ENCODE results near the gene TBC1D5. TPM values are rescaled to one million over a fixed set of nuclear protein-coding genes. Genes with fewer than 3 reads are reported as not detected.
A peak's percentile ranks its signal among the peaks of the same experiment; 100 is the strongest.

Gene TBC1D5
- total RNA-seq, 1 donor from 2014 or later, result 67.7 TPM

GRCh38 chr3:17307887-17308286, 434.5 kb downstream of the TBC1D5 start:
- DNase-seq (ENCODE audit: low read depth, low spot score), result no peak

DNA sequence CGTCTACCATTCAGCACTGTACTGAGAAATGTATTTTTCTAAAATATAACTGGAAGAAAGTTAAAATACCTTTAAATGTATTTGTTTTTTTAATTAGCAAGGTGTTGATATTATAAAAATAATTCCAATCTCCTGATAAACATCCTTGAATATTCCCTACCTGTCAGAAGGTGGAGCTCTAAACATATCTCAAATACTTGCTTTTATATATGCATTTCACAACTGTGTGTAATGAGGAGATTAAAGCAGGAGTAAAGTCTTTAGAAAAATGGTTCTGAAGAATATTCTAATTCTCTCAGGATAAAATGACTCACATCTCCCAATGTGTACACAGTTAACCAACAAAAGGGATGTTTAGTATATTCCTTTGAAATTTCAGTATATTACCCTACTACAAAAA, 434.9 kb downstream of the TBC1D5 start:
- no peak for DNase-seq (ENCODE audit: low read depth, low spot score)

- DNase-seq (ENCODE audit: low read depth, low spot score), result no peak
Measured at GRCh38 chr3:17304969-17305368, 437.5 kb downstream of the TBC1D5 start.

- no peak for DNase-seq (ENCODE audit: low read depth, low spot score)
Measured at GRCh38 chr3:17302774-17303173, 439.7 kb downstream of the TBC1D5 start.

- DNase-seq (ENCODE audit: low read depth, low spot score), result no peak
Measured at GRCh38 chr3:17302170-17302569, 440.3 kb downstream of the TBC1D5 start.

- DNase-seq (ENCODE audit: low read depth, low spot score), result no peak
Measured at GRCh38 chr3:17301271-17301670, 441.2 kb downstream of the TBC1D5 start.

DNA sequence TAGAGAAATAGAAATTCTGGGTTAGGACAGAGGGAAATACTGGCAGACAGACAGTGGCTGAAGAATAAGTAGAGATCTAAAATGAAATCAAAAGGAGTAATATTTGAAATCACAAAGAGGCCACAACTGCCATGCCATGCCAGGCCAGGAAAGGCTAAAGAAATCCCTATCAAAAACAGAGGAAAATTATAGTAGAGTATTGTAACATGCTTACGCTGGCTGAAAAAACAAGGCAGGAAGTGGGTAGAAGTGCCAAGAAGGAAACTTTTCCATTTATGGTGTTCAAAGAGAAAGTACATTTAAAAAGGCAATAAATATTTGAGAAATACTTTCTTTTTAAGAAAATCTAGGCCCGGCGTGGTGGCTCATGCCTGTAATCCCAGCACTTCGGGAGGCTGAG, 442.0 kb downstream of the TBC1D5 start:
- DNase-seq (ENCODE audit: low read depth, low spot score), result peak; percentile 2

DNA sequence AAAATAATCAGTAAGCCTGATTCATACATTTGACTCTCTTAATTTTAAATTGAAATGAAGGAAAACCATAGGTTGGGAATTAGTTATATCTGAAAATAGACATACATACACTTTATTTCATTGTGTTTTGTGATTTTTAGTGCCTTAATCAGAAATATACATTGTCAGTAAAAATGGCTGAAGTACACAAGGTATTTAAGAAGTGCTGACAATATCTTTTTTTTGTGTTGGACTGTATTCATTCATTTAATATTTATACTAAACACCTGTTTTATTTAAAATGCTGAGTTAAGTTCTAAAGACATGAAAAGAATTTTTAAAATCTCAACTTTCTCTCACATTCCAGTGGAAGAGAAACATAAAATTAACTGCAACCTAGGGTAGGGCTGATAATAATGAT, 444.4 kb downstream of the TBC1D5 start:
- DNase-seq (ENCODE audit: low read depth, low spot score), result no peak

- DNase-seq (ENCODE audit: low read depth, low spot score), result no peak
Measured at GRCh38 chr3:17292556-17292955, 449.9 kb downstream of the TBC1D5 start.

DNA sequence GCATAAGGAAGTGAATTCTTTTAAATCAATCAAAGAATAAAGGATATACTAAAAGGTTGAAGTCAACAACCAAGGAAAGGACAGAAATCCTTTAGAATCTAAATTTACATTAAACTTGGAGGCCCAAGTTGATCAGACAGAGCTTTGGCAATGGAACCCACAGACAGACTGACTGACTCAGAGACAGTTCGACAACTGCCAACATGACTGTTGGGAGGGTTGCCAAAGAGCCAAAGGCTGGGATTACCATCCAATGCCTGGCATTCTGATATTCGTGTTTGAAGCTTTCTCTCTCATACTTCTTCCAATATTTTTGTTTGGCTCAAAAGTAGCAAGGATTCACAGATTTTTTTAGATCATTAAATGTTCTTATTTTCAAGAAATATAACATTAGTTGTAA, 451.5 kb downstream of the TBC1D5 start:
- no peak for DNase-seq (ENCODE audit: low read depth, low spot score)

GRCh38 chr3:17288839-17289399, 453.5 kb downstream of the TBC1D5 start:
- no peak for DNase-seq (ENCODE audit: low read depth, low spot score)

DNA sequence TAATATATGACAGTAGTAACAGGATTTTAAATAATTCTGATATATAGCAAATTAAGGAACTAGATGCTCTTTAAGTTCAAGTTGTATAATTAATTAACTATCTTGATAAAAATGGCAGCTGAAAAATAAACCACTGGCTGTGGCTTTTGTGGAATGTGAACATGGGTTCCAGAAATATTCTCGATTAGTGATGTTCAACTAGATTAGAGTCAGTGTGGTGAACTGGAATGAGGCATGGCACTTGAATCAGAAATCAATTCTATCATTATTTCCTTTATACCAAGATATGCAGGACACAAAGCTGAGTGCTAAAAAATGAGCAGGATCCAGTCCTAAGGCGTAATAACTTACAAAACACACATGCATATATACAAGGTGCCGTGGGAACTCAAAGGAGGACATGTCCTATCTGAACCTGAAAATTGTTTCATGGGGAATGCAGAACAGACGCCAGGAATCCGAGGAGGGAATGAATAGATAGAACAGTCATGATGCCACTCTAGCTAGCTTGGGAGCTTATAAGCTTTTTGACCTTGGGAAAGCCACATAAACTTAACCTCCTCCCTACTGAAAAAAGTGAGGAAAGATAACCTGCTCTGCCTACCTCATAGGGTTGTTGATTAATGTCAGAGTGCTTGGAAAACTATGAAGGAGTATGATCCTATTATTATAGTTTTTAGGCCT, 455.3 kb downstream of the TBC1D5 start:
- DNase-seq (ENCODE audit: low read depth, low spot score), result no peak

- DNase-seq (ENCODE audit: low read depth, low spot score), result no peak
Measured at GRCh38 chr3:17278006-17278405, 464.4 kb downstream of the TBC1D5 start.

- no peak for DNase-seq (ENCODE audit: low read depth, low spot score)
Measured at GRCh38 chr3:17266846-17267245, 475.6 kb downstream of the TBC1D5 start.

- no peak for DNase-seq (ENCODE audit: low read depth, low spot score)
Measured at GRCh38 chr3:17261627-17262369, 480.6 kb downstream of the TBC1D5 start.

DNA sequence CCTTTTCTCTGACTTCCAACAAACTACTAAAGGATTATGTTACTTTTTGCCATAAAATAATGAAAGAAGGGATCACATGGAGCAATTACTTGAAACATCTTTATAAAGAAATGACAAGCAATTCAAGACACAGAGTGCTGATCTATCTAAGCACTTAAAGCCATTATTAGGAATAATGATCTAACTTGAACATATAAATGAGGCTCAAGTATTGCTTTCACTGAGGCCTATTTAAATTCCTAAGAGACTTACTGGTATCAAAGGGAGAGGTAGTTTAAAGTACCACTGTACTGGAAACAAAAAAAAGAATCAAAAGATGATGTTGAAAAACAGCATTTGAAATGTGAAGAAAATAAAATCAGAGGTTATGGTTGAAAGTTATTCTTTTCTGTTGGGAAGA, 482.2 kb downstream of the TBC1D5 start:
- DNase-seq (ENCODE audit: low read depth, low spot score), result no peak

- no peak for DNase-seq (ENCODE audit: low read depth, low spot score)
Measured at GRCh38 chr3:17259685-17260084, 482.7 kb downstream of the TBC1D5 start.

DNA sequence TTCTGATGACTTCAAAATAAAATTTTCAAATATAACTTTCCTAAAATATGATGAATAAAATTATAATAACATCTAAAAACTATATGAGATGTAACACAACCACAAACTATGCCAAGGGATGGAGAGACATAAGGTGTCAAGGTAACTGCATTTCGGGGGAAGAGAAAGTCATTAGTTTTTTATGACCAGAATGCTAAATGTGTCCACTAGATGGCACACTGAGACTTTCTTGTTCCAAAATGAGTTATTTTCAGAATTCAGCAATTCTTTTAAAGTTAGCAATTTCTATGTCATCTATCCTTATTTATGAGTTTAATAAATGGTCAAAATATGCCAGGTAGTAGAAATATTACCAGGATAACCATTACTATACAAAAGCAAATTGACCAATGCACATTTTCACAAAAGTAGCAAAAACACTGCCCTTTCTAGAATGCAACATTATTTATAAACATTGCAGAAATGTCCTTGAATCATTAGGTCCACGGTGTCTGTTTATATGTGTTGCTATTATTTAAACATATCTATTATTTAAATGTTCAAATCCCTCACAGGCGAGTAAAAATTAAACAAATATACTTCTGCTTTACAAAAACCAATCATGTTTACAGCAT, 483.5 kb downstream of the TBC1D5 start:
- DNase-seq (ENCODE audit: low read depth, low spot score), result no peak

DNA sequence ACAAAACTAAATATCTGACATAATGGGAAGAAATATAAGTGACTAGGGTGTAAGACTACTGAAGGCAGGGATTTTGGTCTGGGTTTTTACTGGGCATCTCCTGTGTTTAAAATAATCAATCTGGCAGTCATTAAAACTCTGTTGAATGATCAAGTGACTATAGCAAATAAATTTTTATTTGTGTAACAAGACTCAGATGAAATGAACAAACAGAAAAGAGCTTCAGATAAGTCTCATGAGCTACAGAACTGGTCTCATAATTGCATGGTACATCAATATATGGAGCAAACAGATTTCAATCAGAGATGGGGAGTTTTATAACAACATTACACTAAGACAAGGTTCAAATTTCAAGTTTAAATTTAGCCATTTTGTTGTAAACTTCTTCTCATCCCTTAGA, 485.2 kb downstream of the TBC1D5 start:
- DNase-seq (ENCODE audit: low read depth, low spot score), result no peak

DNA sequence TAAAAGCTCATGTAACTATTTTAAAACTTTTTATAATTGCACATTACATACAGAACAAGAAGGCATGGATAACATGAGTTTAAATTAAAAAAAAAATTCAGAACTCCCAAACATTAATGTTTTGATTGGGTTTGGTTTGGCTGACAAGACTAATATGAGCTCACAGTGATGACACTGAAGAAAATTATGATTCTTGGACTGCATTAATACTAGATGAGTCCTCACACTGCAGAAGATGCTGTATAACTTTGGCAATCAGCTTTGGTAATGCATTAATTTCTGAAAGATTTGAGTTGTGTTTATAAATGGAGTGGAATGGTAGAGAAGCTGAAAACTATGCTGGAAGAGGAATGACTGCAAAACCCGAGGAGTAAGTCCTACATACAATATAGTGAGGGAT, 498.8 kb downstream of the TBC1D5 start:
- DNase-seq (ENCODE audit: low read depth, low spot score), result no peak

DNA sequence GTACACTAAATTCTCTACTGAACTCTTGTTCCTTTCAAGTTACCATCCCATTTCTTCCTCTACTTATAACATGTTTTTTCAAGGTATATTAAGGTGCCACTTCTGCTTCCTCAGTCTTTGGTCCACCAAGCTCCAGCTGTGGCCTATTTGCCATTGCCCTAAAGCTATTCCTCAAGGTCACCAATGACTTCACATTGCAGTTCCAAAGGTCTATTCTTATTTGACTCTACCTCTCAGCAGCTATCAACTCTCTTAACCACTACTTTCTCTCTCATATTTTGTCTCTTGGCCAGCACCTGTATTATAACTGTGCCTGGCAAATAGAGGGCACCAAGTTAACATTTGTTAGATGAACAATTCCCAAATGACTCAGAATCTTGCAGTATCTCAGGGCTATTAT, 503.0 kb downstream of the TBC1D5 start:
- DNase-seq (ENCODE audit: low read depth, low spot score), result no peak

DNA sequence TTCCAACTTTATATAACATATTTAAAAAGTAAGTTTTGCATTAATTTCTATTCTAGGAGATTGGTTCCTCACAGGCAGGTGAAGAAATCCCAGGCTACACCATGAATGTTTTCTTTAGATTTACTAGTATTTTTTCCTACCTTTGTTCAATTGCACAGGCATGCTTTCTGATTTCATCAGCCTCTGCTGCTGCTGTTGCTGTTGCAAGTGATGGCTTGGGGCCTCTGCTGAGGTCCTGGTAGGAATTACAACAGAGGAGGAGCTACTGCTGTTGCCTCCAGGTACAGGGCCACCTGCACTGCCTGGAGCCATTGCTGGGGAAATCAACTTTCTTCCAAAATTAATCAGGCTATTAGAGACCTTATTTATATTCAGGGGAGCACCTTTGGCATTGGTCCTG, 504.4 kb downstream of the TBC1D5 start:
- DNase-seq (ENCODE audit: low read depth, low spot score), result no peak

Measured in pulmonary artery endothelial cell (primary cell).